ENCODE data around the gene CDX2. TPM values are rescaled to one million over a fixed set of nuclear protein-coding genes. Genes with fewer than 3 reads are reported as not detected.

The CDX2 gene
- total RNA-seq, result not detected in 2 replicates

GRCh38 chr13:27969082-27969865, at the start of gene CDX2:
Gene CDX2 (minus strand): TSS chr13:27969315. CDS start chr13:27969006, 309 bp downstream.

GRCh38 chr13:27988520-27988919, 19.4 kb upstream of the CDX2 start, which contains the start of gene URAD:
Gene URAD (minus strand): TSS chr13:27988693. CDS start chr13:27988637, 56 bp downstream.

GRCh38 chr13:27919934-27920676, 49.0 kb downstream of the CDX2 start, which contains the start of gene PDX1:
Gene PDX1 (plus strand): TSS chr13:27920000. CDS start chr13:27920139, 139 bp downstream.

Other genes starting within 250 kb of the CDX2 start
- gene GSX1, start 176.8 kb downstream of the CDX2 start, total RNA-seq, result not detected in 2 replicates
- gene PDX1, start 49.3 kb downstream of the CDX2 start, total RNA-seq, result not detected in 2 replicates
- gene URAD, start 19.4 kb upstream of the CDX2 start, total RNA-seq, result not detected in 2 replicates
- not detected in 2 replicates for gene FLT3, start 131.3 kb upstream of the CDX2 start, total RNA-seq
- gene PAN3, start 169.2 kb upstream of the CDX2 start, total RNA-seq, result 11.9 and 13.2 TPM in 2 replicates

Measured in regular cardiac myocyte (primary cell).